HepG2 (cell line): ENCODE results near the gene NTMT2. TPM values are rescaled to one million over a fixed set of nuclear protein-coding genes. Genes with fewer than 3 reads are reported as not detected.

Experiments
- ATAC-seq: fragments of 200-7000 bp; cut with Tn5 transposase; 3 replicates; pipeline ENCODE4 v1.9.1; 2020; ENCODE audit warnings: mild to moderate bottlenecking, moderate library complexity
- BruUV-seq: library from RNA; stranded (reverse); fragments of 400-500 nt; replicated peaks from 2 replicates; lab custom pipeline; 2021; lab: Mats Ljungman, UMichigan
- CTCF ChIA-PET: fragments of 300-600 bp; formaldehyde crosslinking; extraction: SDS; loops from one replicate; lab custom pipeline; 2021; ENCODE audit warnings: low total read pairs, inconsistent platforms, low intra/inter-chr PET ratio; lab: Yijun Ruan, JAX
- POLR2A ChIA-PET: fragments of 350-600 bp; sonication (Branson Sonifier 250); formaldehyde crosslinking; loops from one replicate; lab custom pipeline; 2020; ENCODE audit warnings: antibody characterized with exemption, inconsistent platforms; lab: Yijun Ruan, JAX
- DNase-seq: peaks from one replicate; pipeline ENCODE4 v3.0.0-alpha.2; 2015; ENCODE audit warnings: low spot score
- FAIRE-seq: peaks from 3 replicates; lab custom pipeline; 2011; peaks lifted over from hg19 to GRCh38; lab: Jason Lieb, UNC
- H2AFZ ChIP-seq: one replicate; pipeline ENCODE4 v1.6.1; 2011; ENCODE audit warnings: low read length, inconsistent platforms
- H3K27ac ChIP-seq: fragments of 300-600 bp; 3 replicates; pipeline ENCODE4 v1.8.0; 2011; ENCODE audit warnings: mixed run types, mild to moderate bottlenecking, mixed read lengths, low read length, inconsistent platforms; ENCODE audit not compliant: insufficient read depth; ENCODE audit errors: extremely low read length
- H3K27me3 ChIP-seq, 2 experiments: fragments of 200-600 bp in 1 of 2; 2 replicates in 1 of 2; 3 replicates in 1 of 2; pipeline versions ENCODE4 v1.6.0 to v1.8.0; 2011; ENCODE audit warnings: low read length in 2 of 2, mild to moderate bottlenecking in 2 of 2, moderate library complexity in 2 of 2, inconsistent platforms in 1 of 2; ENCODE audit not compliant: insufficient read depth in 2 of 2, control insufficient read depth in 1 of 2
- H3K36me3 ChIP-seq, 2 experiments: fragments of 200-600 bp in 1 of 2; replicated peaks in 1 of 2; 2 replicates in 1 of 2; 3 replicates in 1 of 2; pipeline versions ENCODE4 v1.5.1 to v1.8.0; 2011; ENCODE audit warnings: low read length in 2 of 2, inconsistent platforms in 1 of 2; ENCODE audit not compliant: insufficient read depth in 2 of 2, control insufficient read depth in 1 of 2
- H3K4me1 ChIP-seq: 2 replicates; pipeline ENCODE4 v1.5.1; 2012; ENCODE audit warnings: low read length, inconsistent platforms; ENCODE audit not compliant: insufficient read depth
- H3K4me2 ChIP-seq: 2 replicates; pipeline ENCODE4 v1.6.0; 2011; ENCODE audit warnings: low read depth, low read length, inconsistent platforms
- H3K4me3 ChIP-seq, 3 experiments: fragments of 200-600 bp in 1 of 3; sonication (generic), shearing (Covaris generic) in 1 of 3; replicated peaks in 1 of 3; 2 replicates each; pipeline ENCODE4 v1.5.1; 2011 to 2016; ENCODE audit warnings: low read length in 3 of 3, inconsistent platforms in 2 of 3, low read depth in 2 of 3, mild to moderate bottlenecking in 2 of 3, control low read depth in 1 of 3, mixed read lengths in 1 of 3; ENCODE audit not compliant: insufficient read depth in 1 of 3
- H3K79me2 ChIP-seq: one replicate; pipeline ENCODE4 v1.6.1; 2011; ENCODE audit warnings: low read length, inconsistent platforms; ENCODE audit not compliant: insufficient read depth
- H3K9ac ChIP-seq: 2 replicates; pipeline ENCODE4 v1.6.0; 2011; ENCODE audit warnings: mild to moderate bottlenecking, low read depth, low read length, inconsistent platforms; ENCODE audit not compliant: insufficient read depth
- H3K9me3 ChIP-seq: 2 replicates; pipeline ENCODE4 v1.5.1; 2012; ENCODE audit warnings: mild to moderate bottlenecking, low read length
- H4K20me1 ChIP-seq: 2 replicates; pipeline ENCODE4 v1.6.0; 2011; ENCODE audit warnings: inconsistent platforms, mild to moderate bottlenecking, low read length, moderate library complexity; ENCODE audit not compliant: insufficient read depth
- AGO1 ChIP-seq: fragments of 200-400 bp; formaldehyde crosslinking; IDR thresholded peaks from 2 replicates; pipeline ENCODE4 v1.6.1; 2017; ENCODE audit warnings: mild to moderate bottlenecking, low read depth, low read length, moderate library complexity; ENCODE audit not compliant: poor library complexity, severe bottlenecking
- GFI1 ChIP-seq: sonication (generic); formaldehyde crosslinking; IDR thresholded peaks from 2 replicates; pipeline ENCODE4 v1.5.0; 2020; ENCODE audit warnings: missing genetic modification reagents, mild to moderate bottlenecking, borderline replicate concordance
- KLF11 ChIP-seq: IDR thresholded peaks from 2 replicates; pipeline ENCODE4 v1.6.1; 2016; ENCODE audit warnings: missing compliant biosample characterization
- KLF6 ChIP-seq: IDR thresholded peaks from 2 replicates; pipeline ENCODE4 v1.8.0; 2016; ENCODE audit warnings: missing biosample characterization, missing genetic modification reagents
- KMT2A ChIP-seq: sonication (generic); formaldehyde crosslinking; IDR thresholded peaks from 2 replicates; pipeline ENCODE4 v1.4.0; 2020; ENCODE audit warnings: missing genetic modification reagents
- NCOR1 ChIP-seq: fragments of 200-600 bp; sonication (generic); IDR thresholded peaks from 2 replicates; pipeline ENCODE4 v1.7.0; 2017; ENCODE audit warnings: antibody characterized with exemption, low read length, borderline replicate concordance
- RXRA ChIP-seq: sonication (generic); formaldehyde crosslinking; IDR thresholded peaks from 2 replicates; pipeline ENCODE4 v1.5.1; 2020; ENCODE audit warnings: missing genetic modification reagents
- THAP11 ChIP-seq: IDR thresholded peaks from 2 replicates; pipeline ENCODE4 v1.6.1; 2016; ENCODE audit warnings: missing biosample characterization, missing genetic modification reagents
- TSC22D2 ChIP-seq: sonication (generic); formaldehyde crosslinking; IDR thresholded peaks from 2 replicates; pipeline ENCODE4 v1.5.1; 2020; ENCODE audit warnings: missing genetic modification reagents, mild to moderate bottlenecking, borderline replicate concordance
- ZBTB4 ChIP-seq: sonication (generic); formaldehyde crosslinking; IDR thresholded peaks from 2 replicates; pipeline ENCODE4 v1.4.0; 2020; ENCODE audit warnings: missing genetic modification reagents, mild to moderate bottlenecking, borderline replicate concordance
- ZC3H4 ChIP-seq: sonication (generic); formaldehyde crosslinking; IDR thresholded peaks from 2 replicates; pipeline ENCODE4 v1.4.0; 2020; ENCODE audit warnings: missing genetic modification reagents, borderline replicate concordance
- WGBS: methylation state at CpG from one replicate; pipeline ENCODE4 v1.1.6; 2017; ENCODE audit warnings: low lambda C conversion rate; 5-methylcytosine and 5-hydroxymethylcytosine counted together
- in situ Hi-C: cut with HindIII; loops from 2 replicates; pipeline ENCODE4 v1.10.0; 2017; ENCODE audit warnings: low pct_unique_long_range_greater_than_20kb; ENCODE audit not compliant: extremely low pct_ligation_motif_present
- intact Hi-C: fragments of 100-400 bp; cut with micrococcal nuclease; formaldehyde crosslinking; loops from one replicate; pipeline ENCODE4 v1.10.0; 2022; ENCODE audit not compliant: unreplicated experiment
- polyA plus RNA-seq, 8 experiments: library from polyadenylated mRNA; depleted of rRNA in 3 of 8; stranded (reverse) in 7 of 8; unstranded in 1 of 8; fragments of >200 nt; fragmentation: Illumina TruSeq in 4 of 8; extraction: Trizol in 4 of 8; gene quantifications; 2 replicates each; pipeline versions ENCODE4 v1.2.1 to v1.2.3, GENCODE V29; 2011 to 2016; ENCODE audit warnings: low read depth in 4 of 8, missing spikeins in 1 of 8, mixed read lengths in 1 of 8; ENCODE audit not compliant: insufficient read depth in 1 of 8
- total RNA-seq, 5 experiments: library from RNA; depleted of rRNA; stranded (reverse); fragments of >200 nt; fragmentation: Illumina TruSeq; extraction: Trizol; gene quantifications; 2 replicates each; pipeline ENCODE4 v1.2.3, GENCODE V29; 2016; ENCODE audit warnings: low read depth in 1 of 5
- TF ChIP-seq, protein P1 (sequence below): sonication (generic); formaldehyde crosslinking; IDR thresholded peaks from 2 replicates; pipeline ENCODE4 v1.5.0; 2020; ENCODE audit warnings: mild to moderate bottlenecking, low read depth, missing genetic modification reagents, borderline replicate concordance

NTMT2 gene
- total and polyA plus RNA-seq, 2 of the 13 experiments (the other 11 are each of a cell fraction or from before 2014, with no cell fraction given) = not detected

DNA sequence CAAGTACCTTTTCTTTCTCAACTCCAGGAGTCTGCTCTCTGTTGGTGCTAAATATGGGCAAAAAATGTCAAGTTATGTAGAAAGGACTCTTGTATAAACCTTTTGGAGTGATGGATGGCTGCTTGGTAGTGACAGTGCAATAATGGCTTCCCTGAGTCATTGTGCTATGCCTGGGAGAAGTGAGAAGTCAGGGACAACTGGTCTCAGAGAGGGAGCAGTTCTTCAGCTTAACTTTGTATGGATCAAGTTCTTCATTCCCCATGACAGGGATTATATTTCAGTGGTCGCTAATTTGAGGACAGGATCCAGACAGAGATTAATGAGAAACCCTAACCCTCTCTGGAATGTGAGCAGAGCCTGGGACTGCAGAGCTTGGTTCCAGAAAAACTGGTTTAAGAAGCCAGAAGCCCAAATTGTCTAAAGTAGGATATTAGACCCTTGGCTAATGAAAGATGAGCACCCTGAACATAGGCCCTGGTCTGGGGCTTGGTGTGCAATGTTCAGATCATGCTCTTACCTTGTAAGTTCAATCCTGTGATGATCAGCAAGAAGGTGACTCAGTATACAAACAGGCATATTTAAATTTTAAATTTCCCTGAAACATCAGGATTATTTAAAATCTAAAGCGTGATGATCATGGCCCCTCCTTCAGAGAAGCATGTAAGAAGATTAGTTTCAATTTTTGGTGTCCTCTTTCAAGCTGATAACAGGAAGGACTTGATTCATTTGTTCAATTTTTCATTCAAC, 50.9 kb downstream of the NTMT2 start:
- Histone ChIP-seq H3K27me3 (no peaks in the 10 kb centered on the region), H2AFZ (no peak overlapping the region), H3K79me2 (no peaks in the 10 kb centered on the region), H3K4me2 (no peak overlapping the region), H3K4me3 (no peak overlapping the region), H4K20me1 (no peaks in the 10 kb centered on the region), H3K27ac (no peak overlapping the region), H3K9me3 (no peaks in the 10 kb centered on the region), H3K36me3 (no peaks in the 10 kb centered on the region), H3K4me1 (no peaks in the 10 kb centered on the region), H3K9ac (no peak overlapping the region)
- FAIRE-seq = no peak
- no peak for DNase-seq
- in situ Hi-C loops = no loop called here
- BruUV-seq = no TSS peak
- intact Hi-C loops = no loop called here
- CTCF ChIA-PET = no interaction called here
- TF ChIP-seq KLF6 (CRISPR knock-in tag) (no peak), ZC3H4 (CRISPR knock-in tag) (no peak), GFI1 (CRISPR knock-in tag) (no peak), THAP11 (CRISPR knock-in tag) (no peak)
- POLR2A ChIA-PET = no interaction called here
- ATAC-seq = no peak
- WGBS = 0% methylated on average over 2 of the region's 2 CpGs

GRCh38 chr1:170198090-170198489, 52.3 kb downstream of the NTMT2 start:
- Histone ChIP-seq H2AFZ (no peak overlapping the region), H3K27me3 (no peaks in the 10 kb centered on the region), H3K9me3 (no peaks in the 10 kb centered on the region), H3K36me3 (no peaks in the 10 kb centered on the region), H4K20me1 (no peaks in the 10 kb centered on the region), H3K79me2 (no peaks in the 10 kb centered on the region), H3K27ac (no peak overlapping the region), H3K9ac (no peak overlapping the region), H3K4me2 (no peak overlapping the region), H3K4me3 (no peak overlapping the region), H3K4me1 (no peaks in the 10 kb centered on the region)
- BruUV-seq = no TSS peak
- DNase-seq = no peak
- TF ChIP-seq RXRA (no peak), ZBTB4 (CRISPR knock-in tag) (no peak), NCOR1 (no peak), AGO1 (no peak), KMT2A (CRISPR knock-in tag) (no peak), KLF11 (CRISPR knock-in tag) (no peak), TSC22D2 (no peak)
- TF ChIP-seq, protein P1, sequence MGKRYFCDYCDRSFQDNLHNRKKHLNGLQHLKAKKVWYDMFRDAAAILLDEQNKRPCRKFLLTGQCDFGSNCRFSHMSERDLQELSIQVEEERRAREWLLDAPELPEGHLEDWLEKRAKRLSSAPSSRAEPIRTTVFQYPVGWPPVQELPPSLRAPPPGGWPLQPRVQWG (CRISPR knock-in tag) = no peak
- POLR2A ChIA-PET = no interaction called here
- intact Hi-C loops = no loop called here
- FAIRE-seq = no peak
- CTCF ChIA-PET = no interaction called here
- in situ Hi-C loops = no loop called here
- WGBS = 0% methylated on average over 1 of the region's 1 CpG
- no peak for ATAC-seq
